C4-2B (cell line): Measurements from ENCODE around the gene DAB2.

Experiments
- H3K27ac ChIP-seq: fragments of 450-650 bp; 2 replicates; pipeline ENCODE4 v1.5.1; 2017
- ZFX ChIP-seq: fragments of 450-650 bp; IDR thresholded peaks from 2 replicates; pipeline ENCODE4 v1.6.1; 2017
- TF ChIP-seq, protein P1 (sequence below): fragments of 450-650 bp; conservative IDR thresholded peaks from 2 replicates; pipeline ENCODE4 v1.5.1; 2017; ENCODE audit warnings: mild to moderate bottlenecking

The DAB2 gene

DNA sequence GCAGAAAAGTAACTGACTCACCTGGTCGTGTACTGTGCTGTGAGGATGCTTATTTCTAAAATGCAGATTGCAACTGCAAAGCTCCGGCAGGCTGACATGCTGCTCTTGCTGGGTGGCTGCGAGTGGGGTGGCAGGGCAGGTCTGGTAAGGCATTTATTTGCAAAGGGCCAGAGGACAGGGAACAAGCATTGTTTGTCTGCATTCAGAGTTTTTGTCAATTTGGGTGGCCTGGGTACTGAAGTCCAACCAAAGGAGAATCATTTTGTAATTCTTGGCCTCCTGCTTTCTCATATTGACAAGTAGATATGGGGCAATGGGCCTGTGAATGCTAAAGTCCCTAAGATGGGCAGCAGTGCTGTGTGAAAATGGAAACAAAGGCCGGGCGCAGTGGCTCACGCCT lies 60.4 kb downstream of the DAB2 start, which contains the start of gene C9:
Gene C9 (minus strand): TSS at position 129 of the 400 bp plus-strand sequence. CDS start 31 bp downstream, at position 98.
- H3K27ac ChIP-seq: no peak within 1 kb of the TSS
- TF ChIP-seq, protein P1, sequence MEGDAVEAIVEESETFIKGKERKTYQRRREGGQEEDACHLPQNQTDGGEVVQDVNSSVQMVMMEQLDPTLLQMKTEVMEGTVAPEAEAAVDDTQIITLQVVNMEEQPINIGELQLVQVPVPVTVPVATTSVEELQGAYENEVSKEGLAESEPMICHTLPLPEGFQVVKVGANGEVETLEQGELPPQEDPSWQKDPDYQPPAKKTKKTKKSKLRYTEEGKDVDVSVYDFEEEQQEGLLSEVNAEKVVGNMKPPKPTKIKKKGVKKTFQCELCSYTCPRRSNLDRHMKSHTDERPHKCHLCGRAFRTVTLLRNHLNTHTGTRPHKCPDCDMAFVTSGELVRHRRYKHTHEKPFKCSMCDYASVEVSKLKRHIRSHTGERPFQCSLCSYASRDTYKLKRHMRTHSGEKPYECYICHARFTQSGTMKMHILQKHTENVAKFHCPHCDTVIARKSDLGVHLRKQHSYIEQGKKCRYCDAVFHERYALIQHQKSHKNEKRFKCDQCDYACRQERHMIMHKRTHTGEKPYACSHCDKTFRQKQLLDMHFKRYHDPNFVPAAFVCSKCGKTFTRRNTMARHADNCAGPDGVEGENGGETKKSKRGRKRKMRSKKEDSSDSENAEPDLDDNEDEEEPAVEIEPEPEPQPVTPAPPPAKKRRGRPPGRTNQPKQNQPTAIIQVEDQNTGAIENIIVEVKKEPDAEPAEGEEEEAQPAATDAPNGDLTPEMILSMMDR: no peak
- no peak for TF ChIP-seq ZFX

DNA sequence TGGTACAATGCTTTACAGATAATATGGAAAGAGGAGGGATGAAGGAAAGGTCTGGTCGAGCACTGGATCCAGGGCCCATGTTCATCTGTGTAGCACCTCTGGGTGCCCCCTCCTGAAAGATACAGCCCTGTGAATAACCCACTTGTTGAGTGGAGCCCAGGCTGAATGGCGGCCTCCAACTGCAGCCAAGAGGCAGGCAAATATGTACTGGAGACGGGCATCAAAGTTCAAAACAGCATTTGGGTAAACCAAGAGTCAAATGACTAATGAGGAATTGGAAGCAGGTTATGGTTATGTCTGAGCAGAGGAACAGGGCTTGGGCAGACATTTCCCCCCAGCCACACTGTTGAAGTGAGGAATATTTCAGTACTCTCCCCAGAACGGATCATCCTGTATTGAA lies 61.6 kb downstream of the DAB2 start:
- H3K27ac ChIP-seq: no peak overlapping the region
- TF ChIP-seq, protein P1: no peak
- TF ChIP-seq ZFX: no peak

DNA sequence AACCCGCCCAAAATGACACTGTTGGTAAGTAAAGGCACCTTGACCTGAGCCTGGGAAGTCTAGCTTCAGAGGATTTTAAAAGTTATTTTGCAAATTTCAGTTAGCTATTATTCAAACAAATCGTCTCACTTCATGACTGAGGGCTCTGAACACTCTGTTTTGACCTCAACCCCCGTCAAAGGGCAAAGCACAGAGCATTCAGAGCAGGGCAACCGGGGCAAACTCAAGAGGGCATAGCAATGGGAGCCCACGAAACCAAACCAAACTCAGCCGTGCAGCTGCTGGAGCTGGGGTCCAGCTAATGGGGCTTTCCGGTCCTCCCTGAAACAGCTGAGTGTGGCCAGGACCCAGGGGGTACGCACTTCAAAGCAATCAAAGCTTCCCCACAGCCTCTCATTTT lies 62.1 kb downstream of the DAB2 start:
- TF ChIP-seq, protein P1: no peak
- TF ChIP-seq ZFX: no peak
- no peak overlapping the region for H3K27ac ChIP-seq

DNA sequence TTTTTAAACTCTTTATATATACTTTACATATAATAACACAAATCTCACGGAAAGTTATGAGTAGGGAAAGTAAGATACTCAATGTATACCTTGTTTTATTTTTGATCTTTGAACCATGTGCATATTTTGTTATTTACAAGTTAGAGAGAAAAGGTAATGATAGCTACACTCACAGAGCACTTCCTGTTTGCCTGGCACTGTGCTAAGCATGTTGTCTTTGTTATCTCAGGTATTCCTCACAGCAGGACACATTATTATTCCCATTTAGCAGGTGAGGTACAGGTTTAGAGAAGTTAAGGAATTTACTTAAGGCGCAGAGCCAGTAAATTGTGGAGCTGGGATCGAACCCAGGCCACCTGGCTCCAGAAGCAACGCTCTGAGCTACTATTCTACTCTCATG lies 63.5 kb downstream of the DAB2 start:
- H3K27ac ChIP-seq: no peak overlapping the region
- TF ChIP-seq, protein P1: no peak
- TF ChIP-seq ZFX: no peak

DNA sequence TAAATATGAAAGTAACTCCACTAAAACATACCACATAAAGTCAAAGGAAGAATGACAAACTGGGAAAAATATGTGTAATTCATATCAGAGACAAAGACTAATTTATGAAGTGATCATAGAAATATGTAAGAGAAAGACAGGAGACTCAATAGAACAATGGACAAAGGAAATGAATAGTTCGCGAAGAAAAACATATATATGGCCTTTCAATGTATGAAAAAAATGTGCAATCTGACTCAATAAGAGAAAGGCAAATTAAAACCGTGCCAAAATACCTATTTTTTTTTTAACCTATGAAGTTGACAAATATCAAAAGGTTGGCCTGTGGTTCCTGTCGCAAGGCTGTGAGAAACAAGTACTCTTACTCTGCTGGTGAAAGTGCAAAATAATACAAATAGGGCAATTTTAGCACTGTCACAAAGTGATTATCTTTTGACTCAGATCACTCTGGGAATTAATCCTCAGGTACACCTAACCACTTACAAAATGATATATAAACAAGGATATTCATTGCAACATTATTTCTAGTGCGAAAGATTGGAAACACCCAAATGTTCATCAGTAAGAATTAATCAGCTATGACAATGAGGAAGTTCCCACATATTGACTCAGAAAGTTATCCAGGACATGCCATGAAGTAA lies 64.2 kb downstream of the DAB2 start:
- TF ChIP-seq, protein P1: no peak
- no peak for TF ChIP-seq ZFX
- H3K27ac ChIP-seq: no peak overlapping the region

DNA sequence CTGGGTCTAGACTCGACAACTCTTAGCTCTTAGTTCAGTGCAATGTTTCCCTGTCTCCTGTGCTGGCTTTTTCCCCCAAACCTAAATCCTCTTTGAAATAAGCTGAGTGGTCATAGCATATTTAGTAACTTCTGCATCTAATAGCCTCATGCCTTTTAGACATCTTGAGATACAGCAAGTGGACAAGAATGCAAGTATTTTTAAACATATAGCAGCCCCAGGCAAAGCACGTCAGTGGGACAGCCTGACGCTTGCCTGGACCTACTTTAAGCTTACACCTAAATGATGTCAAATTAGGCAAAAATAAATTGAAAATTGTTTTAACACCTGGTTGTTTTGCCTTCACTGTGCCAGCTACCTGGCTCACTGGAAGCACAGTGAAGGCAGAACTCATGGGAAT lies 68.5 kb downstream of the DAB2 start:
- no peak overlapping the region for H3K27ac ChIP-seq
- no peak for TF ChIP-seq ZFX
- TF ChIP-seq, protein P1: no peak

DNA sequence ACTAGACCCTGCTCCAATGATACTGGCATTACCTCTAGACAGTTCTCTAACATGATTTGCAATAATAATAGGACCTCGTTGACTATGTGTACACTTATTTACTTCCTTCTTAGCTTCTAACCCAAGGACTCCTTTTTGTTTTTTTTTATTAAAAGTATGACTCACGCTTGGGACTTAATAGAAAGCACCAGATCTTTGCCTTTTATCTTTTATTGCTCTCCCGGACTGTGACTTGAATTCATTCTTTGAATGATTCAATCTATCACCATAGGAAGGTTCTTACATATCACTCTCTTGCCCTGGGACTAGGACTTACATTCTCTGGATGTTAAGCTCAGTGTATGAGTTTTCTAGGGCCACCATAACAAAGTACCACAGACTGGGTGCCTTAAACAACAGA lies 69.5 kb downstream of the DAB2 start:
- H3K27ac ChIP-seq: no peak overlapping the region
- no peak for TF ChIP-seq ZFX
- TF ChIP-seq, protein P1: no peak
